IPS-18a (cell line): ENCODE measurements around the gene SCUBE2.

Experiments
- H3K27ac ChIP-seq: one replicate; pipeline ENCODE4 v1.5.1; 2013; ENCODE audit warnings: low read length
- H3K27me3 ChIP-seq: one replicate; pipeline ENCODE4 v1.6.1; 2013; ENCODE audit warnings: mild to moderate bottlenecking, low read length; ENCODE audit not compliant: control insufficient read depth, insufficient read depth
- H3K36me3 ChIP-seq: one replicate; pipeline ENCODE4 v1.6.1; 2013; ENCODE audit warnings: low read depth, low read length; ENCODE audit not compliant: control insufficient read depth
- H3K4me1 ChIP-seq: one replicate; pipeline ENCODE4 v1.6.1; 2013; ENCODE audit warnings: low read depth, low read length; ENCODE audit not compliant: control insufficient read depth
- H3K4me3 ChIP-seq: one replicate; pipeline ENCODE4 v1.5.1; 2013; ENCODE audit warnings: low read length
- H3K9ac ChIP-seq: one replicate; pipeline ENCODE4 v1.6.1; 2013; ENCODE audit warnings: mild to moderate bottlenecking, low read length, moderate library complexity
- H3K9me3 ChIP-seq: one replicate; pipeline ENCODE4 v1.6.1; 2013; ENCODE audit warnings: low read depth, low read length; ENCODE audit not compliant: control insufficient read depth

Gene SCUBE2

GRCh38 chr11:9082575-9082974 is 8.8 kb downstream of the SCUBE2 start:
- Histone ChIP-seq H3K9me3 (no peaks in the 10 kb centered on the region), H3K4me1 (no peaks in the 10 kb centered on the region), H3K27ac (no peak overlapping the region), H3K9ac (no peak overlapping the region), H3K36me3 (no peaks in the 10 kb centered on the region), H3K27me3 (no peaks in the 10 kb centered on the region), H3K4me3 (no peak overlapping the region)

- Histone ChIP-seq H3K36me3 (no peaks in the 10 kb centered on the region), H3K27ac (no peak overlapping the region), H3K27me3 (no peaks in the 10 kb centered on the region), H3K9ac (no peak overlapping the region), H3K9me3 (no peaks in the 10 kb centered on the region), H3K4me1 (no peaks in the 10 kb centered on the region), H3K4me3 (no peak overlapping the region)
These were observed 10.2 kb downstream of the SCUBE2 start for GRCh38 chr11:9081153-9081552.

GRCh38 chr11:9078113-9079086 is 13.0 kb downstream of the SCUBE2 start:
- Histone ChIP-seq H3K4me3 (no peak overlapping the region), H3K27ac (no peak overlapping the region), H3K36me3 (no peaks in the 10 kb centered on the region), H3K9me3 (no peaks in the 10 kb centered on the region), H3K4me1 (no peaks in the 10 kb centered on the region), H3K9ac (no peak overlapping the region), H3K27me3 (no peaks in the 10 kb centered on the region)

GRCh38 chr11:9077164-9077563 is 14.2 kb downstream of the SCUBE2 start:
- H3K9me3 ChIP-seq: no peaks in the 10 kb centered on the region
- H3K9ac ChIP-seq: no peak overlapping the region
- no peak overlapping the region for H3K27ac ChIP-seq
- H3K4me3 ChIP-seq: no peak overlapping the region
- H3K36me3 ChIP-seq: no peaks in the 10 kb centered on the region
- H3K4me1 ChIP-seq: no peaks in the 10 kb centered on the region
- no peaks in the 10 kb centered on the region for H3K27me3 ChIP-seq

- Histone ChIP-seq H3K27me3 (no peaks in the 10 kb centered on the region), H3K4me3 (no peak overlapping the region), H3K27ac (no peak overlapping the region), H3K4me1 (peaks cover under 1% of the 10 kb centered on the region), H3K9ac (no peak overlapping the region), H3K36me3 (no peaks in the 10 kb centered on the region), H3K9me3 (no peaks in the 10 kb centered on the region)
These were observed 14.7 kb downstream of the SCUBE2 start for GRCh38 chr11:9076661-9077060.

- Histone ChIP-seq H3K9me3 (no peaks in the 10 kb centered on the region), H3K27ac (no peak overlapping the region), H3K4me3 (no peak overlapping the region), H3K4me1 (peaks cover 4% of the 10 kb centered on the region), H3K36me3 (no peaks in the 10 kb centered on the region), H3K27me3 (no peaks in the 10 kb centered on the region), H3K9ac (no peak overlapping the region)
These were observed 15.4 kb downstream of the SCUBE2 start for GRCh38 chr11:9076046-9076445.

GRCh38 chr11:9075556-9075955 is 15.8 kb downstream of the SCUBE2 start:
- H3K27ac ChIP-seq: no peak overlapping the region
- H3K9me3 ChIP-seq: no peaks in the 10 kb centered on the region
- H3K4me3 ChIP-seq: no peak overlapping the region
- H3K9ac ChIP-seq: no peak overlapping the region
- H3K4me1 ChIP-seq: peaks cover 4% of the 10 kb centered on the region
- no peaks in the 10 kb centered on the region for H3K27me3 ChIP-seq
- no peaks in the 10 kb centered on the region for H3K36me3 ChIP-seq

- Histone ChIP-seq H3K9me3 (no peaks in the 10 kb centered on the region), H3K4me3 (no peak overlapping the region), H3K9ac (no peak overlapping the region), H3K36me3 (no peaks in the 10 kb centered on the region), H3K27ac (no peak overlapping the region), H3K27me3 (no peaks in the 10 kb centered on the region), H3K4me1 (peaks cover 4% of the 10 kb centered on the region)
These were observed 16.9 kb downstream of the SCUBE2 start for GRCh38 chr11:9074338-9075029.

GRCh38 chr11:9073466-9074225 is 17.8 kb downstream of the SCUBE2 start:
- Histone ChIP-seq H3K36me3 (no peaks in the 10 kb centered on the region), H3K9me3 (no peaks in the 10 kb centered on the region), H3K4me3 (no peak overlapping the region), H3K27ac (no peak overlapping the region), H3K9ac (no peak overlapping the region), H3K27me3 (no peaks in the 10 kb centered on the region), H3K4me1 (peaks cover 4% of the 10 kb centered on the region)

GRCh38 chr11:9072626-9073176 is 18.7 kb downstream of the SCUBE2 start:
- H3K27me3 ChIP-seq: no peaks in the 10 kb centered on the region
- no peak overlapping the region for H3K4me3 ChIP-seq
- H3K4me1 ChIP-seq: peaks cover 4% of the 10 kb centered on the region
- H3K9ac ChIP-seq: no peak overlapping the region
- H3K27ac ChIP-seq: no peak overlapping the region
- H3K9me3 ChIP-seq: no peaks in the 10 kb centered on the region
- H3K36me3 ChIP-seq: no peaks in the 10 kb centered on the region

GRCh38 chr11:9071692-9072091 is 19.7 kb downstream of the SCUBE2 start:
- Histone ChIP-seq H3K4me1 (peaks cover 4% of the 10 kb centered on the region), H3K9me3 (no peaks in the 10 kb centered on the region), H3K36me3 (no peaks in the 10 kb centered on the region), H3K27ac (no peak overlapping the region), H3K27me3 (no peaks in the 10 kb centered on the region), H3K4me3 (no peak overlapping the region), H3K9ac (no peak overlapping the region)
